C4-2B (cell line): ENCODE data around the gene HACD1.

ENCODE experiments used
- H3K27ac ChIP-seq: fragments of 450-650 bp; 2 replicates; pipeline ENCODE4 v1.5.1; 2017
- CTCF ChIP-seq: fragments of 450-650 bp; conservative IDR thresholded peaks from 2 replicates; pipeline ENCODE4 v1.5.1; 2017; ENCODE audit warnings: mild to moderate bottlenecking
- ZFX ChIP-seq: fragments of 450-650 bp; IDR thresholded peaks from 2 replicates; pipeline ENCODE4 v1.6.1; 2017

Gene HACD1

GRCh38 chr10:17585016-17585415 lies 32.2 kb downstream of the HACD1 start:
- TF ChIP-seq ZFX = no peak
- TF ChIP-seq CTCF = no peak
- H3K27ac ChIP-seq = no peak overlapping the region

GRCh38 chr10:17580885-17581284 lies 36.3 kb downstream of the HACD1 start:
- no peak overlapping the region for H3K27ac ChIP-seq
- TF ChIP-seq ZFX = no peak
- no peak for TF ChIP-seq CTCF

GRCh38 chr10:17578603-17579002 lies 38.6 kb downstream of the HACD1 start:
- no peak overlapping the region for H3K27ac ChIP-seq
- TF ChIP-seq CTCF (no peak), ZFX (no peak)

GRCh38 chr10:17576768-17577167 lies 40.4 kb downstream of the HACD1 start:
- TF ChIP-seq ZFX = no peak
- no peak for TF ChIP-seq CTCF
- no peak overlapping the region for H3K27ac ChIP-seq

GRCh38 chr10:17564911-17565310 lies 52.3 kb downstream of the HACD1 start:
- no peak overlapping the region for H3K27ac ChIP-seq
- no peak for TF ChIP-seq ZFX

- no peak overlapping the region for H3K27ac ChIP-seq
- TF ChIP-seq ZFX (no peak), CTCF (no peak)
Observed at GRCh38 chr10:17563452-17563851, 53.7 kb downstream of the HACD1 start.

- TF ChIP-seq CTCF (no peak), ZFX (no peak)
- no peak overlapping the region for H3K27ac ChIP-seq
Observed at GRCh38 chr10:17562614-17563013, 54.6 kb downstream of the HACD1 start.

GRCh38 chr10:17561111-17561510 lies 56.1 kb downstream of the HACD1 start:
- H3K27ac ChIP-seq = no peak overlapping the region
- TF ChIP-seq CTCF (no peak), ZFX (no peak)
